Transverse colon (tissue), 4 donors: ENCODE results near the gene DLGAP1.

Experiments used
- POLR2AphosphoS5 ChIP-seq, 3 donors: sonication (generic); formaldehyde crosslinking; IDR thresholded peaks; one replicate each; pipeline ENCODE4 v1.6.1; 2016; ENCODE audit warnings: antibody characterized with exemption in 3 of 3
- TF ChIP-seq, protein P1 (sequence below), 5 experiments: fragments of 200-600 bp in 3 of 5; fragments of 450-650 bp in 2 of 5; sonication (generic) in 3 of 5; IDR thresholded peaks; 1 replicate in 2 of 5; 2 replicates in 3 of 5; pipeline ENCODE4 v1.5.1; 2016 to 2017; ENCODE audit warnings: antibody characterized with exemption in 5 of 5, inconsistent platforms in 3 of 5, mild to moderate bottlenecking in 2 of 5, moderate library complexity in 1 of 5

DNA sequence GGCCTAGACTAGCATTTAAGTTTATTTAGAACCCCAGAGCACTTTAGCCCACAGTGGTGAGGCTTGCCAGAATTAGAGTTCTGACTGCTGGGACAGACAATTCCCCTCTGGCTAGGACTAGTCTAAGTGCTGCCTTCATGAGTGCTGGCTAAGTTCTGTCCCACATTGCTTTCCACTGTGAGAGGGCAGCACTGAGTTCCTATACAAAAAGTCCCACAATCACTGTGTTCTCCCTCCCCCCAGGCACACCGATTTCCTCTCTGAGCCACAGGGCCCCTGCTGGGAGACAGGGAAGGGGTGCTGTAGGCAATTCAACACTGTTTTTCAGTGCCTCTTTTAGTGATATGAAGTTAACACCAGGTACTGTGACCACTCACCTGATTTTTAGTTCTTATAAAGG is 310.9 kb downstream of the DLGAP1 start:
- TF ChIP-seq POLR2AphosphoS5 (IDR thresholded peaks at IDR 0.05), result no peak
- TF ChIP-seq, protein P1, sequence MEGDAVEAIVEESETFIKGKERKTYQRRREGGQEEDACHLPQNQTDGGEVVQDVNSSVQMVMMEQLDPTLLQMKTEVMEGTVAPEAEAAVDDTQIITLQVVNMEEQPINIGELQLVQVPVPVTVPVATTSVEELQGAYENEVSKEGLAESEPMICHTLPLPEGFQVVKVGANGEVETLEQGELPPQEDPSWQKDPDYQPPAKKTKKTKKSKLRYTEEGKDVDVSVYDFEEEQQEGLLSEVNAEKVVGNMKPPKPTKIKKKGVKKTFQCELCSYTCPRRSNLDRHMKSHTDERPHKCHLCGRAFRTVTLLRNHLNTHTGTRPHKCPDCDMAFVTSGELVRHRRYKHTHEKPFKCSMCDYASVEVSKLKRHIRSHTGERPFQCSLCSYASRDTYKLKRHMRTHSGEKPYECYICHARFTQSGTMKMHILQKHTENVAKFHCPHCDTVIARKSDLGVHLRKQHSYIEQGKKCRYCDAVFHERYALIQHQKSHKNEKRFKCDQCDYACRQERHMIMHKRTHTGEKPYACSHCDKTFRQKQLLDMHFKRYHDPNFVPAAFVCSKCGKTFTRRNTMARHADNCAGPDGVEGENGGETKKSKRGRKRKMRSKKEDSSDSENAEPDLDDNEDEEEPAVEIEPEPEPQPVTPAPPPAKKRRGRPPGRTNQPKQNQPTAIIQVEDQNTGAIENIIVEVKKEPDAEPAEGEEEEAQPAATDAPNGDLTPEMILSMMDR (IDR thresholded peaks at IDR 0.05), result no peak
